ENCODE measurements around the gene FGD5.

DNA sequence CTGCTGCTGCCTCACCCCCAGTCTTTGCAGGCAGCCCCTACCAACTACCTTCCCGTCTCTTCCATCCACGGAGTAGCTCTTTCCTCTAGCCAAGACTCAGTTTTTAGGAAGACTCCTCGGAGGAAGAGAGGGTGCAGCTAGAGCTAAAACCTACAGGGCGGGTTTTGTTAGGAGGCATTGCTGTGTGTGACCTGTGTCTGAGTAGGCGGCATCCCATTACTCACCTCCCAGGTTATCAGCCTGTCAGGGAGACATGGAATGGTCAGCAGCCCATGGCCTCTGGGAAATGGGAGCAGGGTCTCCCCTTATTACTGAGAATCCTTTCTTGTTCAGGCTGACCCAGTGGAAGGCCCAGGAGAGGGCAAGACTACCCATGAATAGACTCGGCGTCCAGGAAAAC is 43.8 kb upstream of the FGD5 start:
- TF ChIP-seq, protein P1, sequence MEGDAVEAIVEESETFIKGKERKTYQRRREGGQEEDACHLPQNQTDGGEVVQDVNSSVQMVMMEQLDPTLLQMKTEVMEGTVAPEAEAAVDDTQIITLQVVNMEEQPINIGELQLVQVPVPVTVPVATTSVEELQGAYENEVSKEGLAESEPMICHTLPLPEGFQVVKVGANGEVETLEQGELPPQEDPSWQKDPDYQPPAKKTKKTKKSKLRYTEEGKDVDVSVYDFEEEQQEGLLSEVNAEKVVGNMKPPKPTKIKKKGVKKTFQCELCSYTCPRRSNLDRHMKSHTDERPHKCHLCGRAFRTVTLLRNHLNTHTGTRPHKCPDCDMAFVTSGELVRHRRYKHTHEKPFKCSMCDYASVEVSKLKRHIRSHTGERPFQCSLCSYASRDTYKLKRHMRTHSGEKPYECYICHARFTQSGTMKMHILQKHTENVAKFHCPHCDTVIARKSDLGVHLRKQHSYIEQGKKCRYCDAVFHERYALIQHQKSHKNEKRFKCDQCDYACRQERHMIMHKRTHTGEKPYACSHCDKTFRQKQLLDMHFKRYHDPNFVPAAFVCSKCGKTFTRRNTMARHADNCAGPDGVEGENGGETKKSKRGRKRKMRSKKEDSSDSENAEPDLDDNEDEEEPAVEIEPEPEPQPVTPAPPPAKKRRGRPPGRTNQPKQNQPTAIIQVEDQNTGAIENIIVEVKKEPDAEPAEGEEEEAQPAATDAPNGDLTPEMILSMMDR (IDR thresholded peaks at IDR 0.05), result no peak
- TF ChIP-seq POLR2A (IDR thresholded peaks at IDR 0.05), result no peak

All from heart left ventricle (tissue), 13 donors.